COLO829 (cell line): ENCODE measurements around the gene CACNB4.
A peak's percentile ranks its signal among the peaks of the same experiment; 100 is the strongest.
"Not testable (repeated sequence)": the region's sequence is repeated elsewhere in the genome, so short reads cannot be mapped to it uniquely, and the experiment has no call there.

Experiments used
- DNase-seq: peaks from one replicate; pipeline ENCODE4 v3.0.0; 2012; ENCODE audit warnings: low spot score

The CACNB4 gene

DNA sequence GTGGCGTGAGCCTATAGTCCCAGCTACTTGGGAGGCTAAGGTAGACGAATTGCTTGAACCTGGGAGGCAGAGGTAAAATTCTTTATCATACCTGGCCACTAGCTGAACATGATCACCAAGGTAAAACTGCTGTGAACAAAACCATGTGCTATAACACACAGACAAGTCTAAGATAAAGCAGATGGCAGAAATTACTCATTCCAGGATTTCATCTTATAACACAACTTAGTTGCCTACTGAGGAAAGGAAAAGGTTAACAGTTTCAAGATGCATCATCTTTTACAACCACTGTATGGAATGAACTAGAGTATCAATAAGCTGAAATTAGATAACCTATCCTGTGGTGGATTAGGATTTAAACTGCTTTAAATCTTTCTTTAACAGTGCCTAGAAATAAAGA lies 278.9 kb downstream of the CACNB4 start:
- no peak for DNase-seq

DNA sequence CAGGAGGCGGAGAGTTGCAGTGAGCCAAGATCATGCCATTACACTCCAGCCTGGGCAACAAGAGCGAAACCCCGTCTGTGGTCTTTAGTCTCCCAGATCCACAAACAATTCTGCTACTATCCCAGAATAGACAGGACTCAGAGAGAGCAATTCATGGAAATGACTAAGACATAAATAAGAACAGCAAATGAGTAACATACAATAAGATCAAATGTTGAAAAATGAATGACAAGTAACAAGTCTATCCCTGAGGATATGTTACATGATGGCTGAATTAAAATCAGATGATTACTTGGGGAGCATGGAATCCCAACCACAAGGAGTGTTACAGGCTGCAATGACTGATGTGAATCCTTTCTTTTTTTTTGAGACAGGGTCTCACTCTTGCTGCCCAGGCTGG lies 280.9 kb downstream of the CACNB4 start:
- DNase-seq = peak; percentile 53

DNA sequence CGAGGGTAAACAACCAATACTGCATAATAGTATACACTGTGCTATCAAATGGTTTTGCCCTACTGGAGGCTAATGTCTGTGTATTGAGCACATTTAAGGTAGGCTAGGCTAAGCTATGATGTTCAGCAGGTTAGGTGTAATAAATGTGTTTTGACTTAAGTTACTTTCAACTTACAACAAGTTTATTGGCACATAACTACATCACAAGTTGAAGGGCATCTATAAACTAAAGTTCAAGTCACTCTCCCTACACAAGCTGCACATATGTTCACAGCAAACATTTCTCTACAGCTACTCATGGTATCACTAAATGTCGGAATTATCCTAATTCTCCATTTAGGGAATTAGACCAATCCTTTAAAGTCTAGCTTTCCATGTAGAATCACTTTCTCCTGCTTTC lies 282.0 kb downstream of the CACNB4 start:
- DNase-seq = no peak

DNA sequence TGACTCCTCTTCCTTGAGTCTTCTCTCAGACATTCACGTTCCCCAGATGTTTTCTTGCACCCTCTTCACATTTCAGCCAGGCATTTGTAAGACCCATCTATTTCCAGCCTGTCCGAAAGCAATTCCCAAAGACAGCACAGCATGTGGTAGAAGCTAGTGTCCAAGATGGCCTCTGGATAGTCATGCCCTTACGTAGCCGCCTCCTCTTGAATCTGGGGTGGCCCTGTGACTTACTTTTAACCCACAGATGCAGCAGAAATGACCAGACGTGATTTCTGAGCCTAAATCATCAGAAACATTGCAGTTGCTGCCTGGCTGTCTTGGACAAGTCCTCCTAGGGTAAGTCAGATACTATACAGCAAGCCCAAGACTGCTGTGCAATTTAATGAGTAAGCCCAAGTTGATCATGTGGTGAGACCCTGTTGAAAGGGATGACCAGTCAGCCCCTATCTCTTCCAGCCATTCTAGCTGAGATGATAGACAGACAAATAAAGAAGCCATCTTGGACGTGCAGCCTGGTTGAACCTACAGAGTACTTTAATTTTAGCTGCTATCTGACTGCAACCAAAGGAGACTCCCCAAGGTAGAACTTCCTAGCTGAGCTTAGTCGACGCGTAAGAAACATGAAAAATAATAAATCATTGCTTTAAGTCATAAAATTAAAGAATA lies 282.9 kb downstream of the CACNB4 start:
- DNase-seq = no peak

DNA sequence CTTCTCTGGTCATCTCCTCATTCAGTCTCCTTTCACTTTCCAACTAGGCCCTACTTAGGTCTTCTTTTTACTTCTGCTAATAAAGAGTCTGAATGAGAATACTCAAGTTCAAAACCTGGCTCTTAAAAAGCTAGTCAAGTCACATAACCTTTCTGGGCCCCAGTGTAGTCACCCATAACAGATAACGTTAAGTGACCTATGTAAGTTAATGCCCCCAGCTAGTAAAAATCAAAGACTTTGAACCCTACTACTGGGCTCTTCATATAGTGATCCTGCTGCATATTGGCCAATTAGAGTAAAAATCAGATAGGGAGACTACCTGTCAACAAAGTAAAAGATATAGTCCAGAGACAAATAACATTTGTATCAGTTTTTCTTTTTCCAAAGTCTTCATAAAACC lies 288.4 kb downstream of the CACNB4 start:
- DNase-seq = no peak

DNA sequence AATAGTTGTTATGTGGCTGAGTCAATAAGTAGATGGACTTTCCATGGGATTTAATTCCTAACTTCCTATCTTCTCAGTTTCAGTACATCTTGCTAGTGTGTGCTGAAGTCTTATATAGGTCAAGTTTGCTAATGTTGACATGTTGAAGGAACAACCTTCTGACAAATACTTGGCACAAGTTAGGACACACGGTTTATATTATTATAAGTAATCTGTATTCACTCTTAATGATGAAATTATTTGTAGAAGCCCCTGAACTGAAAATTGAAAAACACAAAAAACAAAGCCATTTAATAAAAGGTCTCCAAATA lies 289.8 kb downstream of the CACNB4 start:
- DNase-seq = no peak

DNA sequence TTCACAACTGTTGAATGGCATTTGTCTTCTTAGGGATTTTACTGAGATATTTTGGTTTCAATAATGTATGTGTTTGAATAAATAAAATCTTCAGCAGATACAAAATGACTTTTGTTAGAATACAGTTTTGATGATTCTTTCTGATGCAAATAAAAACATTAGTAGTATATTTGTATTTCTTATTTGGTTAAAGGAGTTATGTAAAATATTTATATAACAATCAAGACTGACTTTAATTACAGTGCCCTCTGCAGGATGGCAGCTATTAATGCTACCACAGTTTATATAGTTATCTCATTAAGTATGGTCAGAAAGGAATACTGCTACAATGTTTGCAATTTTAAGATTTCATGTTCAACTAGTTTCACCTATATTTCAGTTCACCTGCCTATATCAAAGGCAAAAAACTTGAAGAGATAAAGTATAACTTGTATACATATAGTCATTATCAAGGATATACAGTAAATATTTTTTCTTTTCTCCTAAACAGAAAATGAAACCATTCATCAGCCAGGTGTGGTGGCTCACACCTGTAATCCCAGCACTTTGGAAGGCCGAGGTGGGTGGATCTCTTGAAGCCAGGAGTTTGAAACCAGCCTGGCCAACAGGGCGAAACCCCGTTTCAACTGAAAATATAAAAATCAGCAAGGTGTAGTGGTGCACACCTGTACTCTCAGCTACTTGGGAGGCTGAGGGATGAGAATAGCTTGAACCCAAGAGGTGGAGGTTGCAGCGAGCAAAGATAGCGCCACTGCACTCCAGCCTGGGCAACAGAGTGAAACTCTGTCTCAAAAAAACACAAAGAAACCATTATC lies 290.4 kb downstream of the CACNB4 start:
- peak; percentile 39 for DNase-seq

DNA sequence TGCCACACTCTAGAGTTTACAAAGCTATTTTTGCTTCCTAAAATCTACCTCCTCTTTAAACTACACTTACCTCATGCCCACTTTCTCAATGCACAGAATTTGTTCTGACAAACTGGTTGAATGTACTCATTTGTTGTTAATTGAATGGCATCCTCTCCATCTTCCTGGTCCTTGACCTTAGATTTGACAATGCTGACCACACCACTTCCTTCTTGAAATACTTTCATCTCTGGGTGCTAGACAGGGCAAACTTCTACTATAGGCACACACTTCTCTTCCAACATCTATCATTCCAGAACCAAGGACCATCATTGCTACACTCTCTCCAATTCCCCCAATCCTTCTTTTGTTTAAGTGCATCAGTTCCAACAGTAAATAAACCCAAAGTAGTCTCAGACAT lies 292.9 kb downstream of the CACNB4 start:
- DNase-seq = no peak

DNA sequence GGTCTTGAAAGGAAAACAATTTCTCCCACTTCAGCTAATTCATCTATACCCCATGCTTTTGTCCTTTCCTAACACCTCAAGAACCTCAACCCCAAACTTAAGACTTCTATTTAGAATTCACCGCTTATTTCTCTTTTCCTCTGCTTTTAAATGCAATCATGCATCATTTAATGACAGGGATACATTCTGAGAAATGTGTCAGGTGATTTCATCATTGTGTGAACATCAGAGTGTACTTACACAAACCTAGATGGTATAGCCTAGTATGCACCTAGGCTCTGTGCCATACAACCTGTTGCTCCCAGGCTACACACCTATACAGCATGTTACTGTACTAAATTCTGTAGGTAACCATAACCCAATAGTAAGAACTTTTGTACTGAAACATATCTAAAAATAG lies 293.5 kb downstream of the CACNB4 start:
- DNase-seq = no peak

DNA sequence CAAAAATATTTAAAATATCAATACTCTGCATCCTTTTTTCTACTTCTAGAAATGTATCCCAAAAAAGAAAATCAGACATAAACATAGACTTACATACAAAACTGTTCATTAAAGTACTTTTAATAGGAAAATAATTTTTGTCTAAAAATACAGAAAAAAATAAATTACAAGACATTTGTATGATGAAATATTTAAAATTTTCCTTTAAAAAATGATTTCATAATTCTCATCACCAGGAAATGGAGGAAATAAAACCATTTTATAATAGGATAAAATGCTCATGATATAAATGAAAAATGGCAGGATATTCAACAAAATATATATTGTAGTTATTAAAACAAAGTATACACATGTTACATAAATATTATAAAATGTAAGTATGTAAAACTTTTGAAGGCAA lies 295.0 kb downstream of the CACNB4 start:
- no peak for DNase-seq

DNA sequence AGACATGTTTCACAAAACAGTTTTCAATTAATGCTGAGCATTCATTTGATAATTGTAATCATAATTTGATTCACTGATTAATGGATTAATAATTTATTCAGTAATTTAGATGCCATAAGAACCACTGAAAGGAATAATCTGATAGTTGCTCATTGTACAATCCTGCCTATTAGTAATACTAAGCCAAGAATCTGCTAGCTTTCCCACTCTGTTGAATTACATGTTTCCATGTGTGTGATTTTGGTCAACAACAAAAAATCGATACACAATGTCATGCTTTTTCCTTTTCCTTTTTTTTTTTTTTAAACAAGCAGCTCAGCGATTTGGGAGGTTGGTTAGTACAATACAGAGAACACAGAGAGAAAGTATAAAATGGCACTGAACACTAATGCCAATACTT lies 296.5 kb downstream of the CACNB4 start:
- DNase-seq = no peak

DNA sequence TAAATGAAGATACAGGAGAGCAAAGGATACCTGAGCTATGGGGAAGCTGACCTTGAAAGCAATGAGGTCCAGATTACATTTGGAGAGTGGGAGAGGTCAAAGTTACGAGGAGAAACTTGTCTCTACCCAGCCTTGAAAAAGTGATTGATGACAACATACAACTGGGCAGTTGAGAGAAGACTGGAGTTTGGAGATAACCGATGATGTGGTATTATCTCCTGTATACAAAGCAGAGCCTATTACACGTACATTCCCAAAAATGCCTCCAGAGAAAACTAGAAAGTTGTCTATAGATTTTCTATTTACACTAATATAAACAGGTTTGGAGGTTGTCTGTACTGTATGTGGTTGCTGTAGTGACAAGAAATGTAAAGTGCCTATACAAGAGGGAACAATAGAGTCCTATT lies 299.0 kb downstream of the CACNB4 start:
- DNase-seq = no peak

DNA sequence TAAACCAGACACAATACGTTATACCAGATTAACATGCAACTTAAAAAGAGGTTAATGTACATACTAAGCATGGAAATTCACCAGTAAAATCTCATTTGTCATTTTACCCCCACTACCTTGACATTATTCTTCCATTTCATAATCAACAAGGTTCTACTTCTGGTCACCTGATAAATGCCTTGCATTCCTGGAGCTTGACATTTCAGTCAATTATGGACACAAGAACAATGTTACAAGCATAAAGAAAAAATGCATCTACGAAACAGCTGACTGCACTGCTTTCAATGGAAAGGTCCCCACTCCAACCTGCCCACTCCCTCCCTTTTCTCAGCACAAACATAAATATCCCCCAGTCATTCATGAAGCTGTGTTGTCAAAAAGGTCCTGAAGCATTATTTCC lies 302.1 kb downstream of the CACNB4 start:
- DNase-seq = no peak

DNA sequence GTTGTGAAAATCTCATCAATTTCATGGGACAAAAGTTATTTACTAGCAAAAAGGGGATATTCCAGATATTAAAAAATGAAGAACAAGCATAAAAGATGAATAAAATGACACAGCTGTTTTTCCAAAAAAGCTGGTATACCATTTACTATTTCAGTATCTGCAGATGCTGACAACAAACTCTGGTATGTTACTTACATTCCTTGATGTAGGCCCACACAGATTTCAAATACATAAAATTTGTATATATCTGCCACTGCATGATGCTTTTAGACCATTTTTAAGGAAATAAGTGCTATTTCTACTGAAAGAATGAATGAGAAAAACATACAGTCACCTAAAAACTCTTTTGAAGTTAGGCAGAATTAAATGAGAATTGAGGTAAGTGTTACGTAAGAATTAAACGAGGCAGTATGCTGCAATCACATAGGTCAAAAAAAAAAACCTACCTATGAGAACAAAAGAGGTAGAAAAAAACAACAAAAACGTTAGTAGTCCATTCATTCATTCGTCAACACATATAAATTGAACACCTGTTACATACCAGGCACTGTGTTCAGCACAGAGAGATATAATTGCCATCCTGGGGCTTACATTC lies 303.1 kb downstream of the CACNB4 start:
- DNase-seq = no peak

DNA sequence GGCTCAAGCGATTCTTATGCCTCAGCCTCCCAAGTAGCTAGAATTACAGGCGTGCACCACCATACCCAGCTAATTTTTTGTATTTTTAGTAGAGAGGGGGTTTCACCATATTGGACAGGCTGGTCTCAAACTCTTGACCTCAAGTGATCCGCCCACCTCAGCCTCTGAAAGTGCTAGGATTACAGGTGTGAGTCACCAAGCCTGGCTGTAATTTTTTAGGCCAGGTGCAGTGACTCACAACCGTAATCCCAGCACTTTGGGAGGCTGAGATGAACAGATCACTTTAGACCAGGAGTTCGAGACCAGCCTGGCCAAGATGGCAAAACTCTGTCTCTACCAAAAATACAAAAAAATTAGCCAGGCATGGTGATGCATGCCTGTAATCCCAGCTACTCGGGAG lies 304.4 kb downstream of the CACNB4 start:
- not testable (repeated sequence) for DNase-seq

DNA sequence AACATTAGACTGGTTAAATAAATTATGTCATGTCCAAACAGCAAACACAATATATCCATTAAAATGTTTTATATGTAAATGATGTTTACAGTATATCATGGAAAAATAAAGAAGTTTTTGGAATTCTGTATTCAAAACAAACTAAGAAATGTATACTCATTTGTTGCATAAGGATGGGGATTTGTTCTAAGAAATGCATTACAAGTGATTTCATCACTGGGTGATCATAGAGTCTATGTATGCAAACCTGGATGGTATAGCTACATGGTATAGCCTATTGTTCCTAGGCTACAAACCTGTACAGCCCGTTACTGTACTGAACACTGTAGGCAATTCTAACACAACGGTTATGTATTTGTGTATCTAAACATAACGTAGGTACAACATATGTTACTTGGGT lies 305.7 kb downstream of the CACNB4 start:
- no peak for DNase-seq

DNA sequence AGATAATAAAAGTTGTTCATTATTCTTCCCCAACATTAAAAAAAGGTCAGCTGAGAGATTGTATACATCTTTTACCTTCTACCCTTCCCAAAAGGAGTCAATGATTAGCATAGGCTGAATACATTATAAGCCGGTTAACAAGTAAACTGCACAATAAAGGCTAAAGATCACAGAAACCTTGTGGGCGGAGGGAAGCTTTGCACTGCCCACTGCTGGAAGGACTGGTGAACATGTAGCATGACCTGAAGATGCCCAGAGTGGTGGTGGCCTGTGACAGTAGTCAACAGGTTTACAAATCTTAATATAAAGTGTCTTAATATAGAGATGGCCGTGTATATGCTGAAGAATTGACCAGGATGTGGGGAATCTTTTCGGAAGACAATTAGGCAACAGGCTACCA lies 306.3 kb downstream of the CACNB4 start:
- DNase-seq = no peak

DNA sequence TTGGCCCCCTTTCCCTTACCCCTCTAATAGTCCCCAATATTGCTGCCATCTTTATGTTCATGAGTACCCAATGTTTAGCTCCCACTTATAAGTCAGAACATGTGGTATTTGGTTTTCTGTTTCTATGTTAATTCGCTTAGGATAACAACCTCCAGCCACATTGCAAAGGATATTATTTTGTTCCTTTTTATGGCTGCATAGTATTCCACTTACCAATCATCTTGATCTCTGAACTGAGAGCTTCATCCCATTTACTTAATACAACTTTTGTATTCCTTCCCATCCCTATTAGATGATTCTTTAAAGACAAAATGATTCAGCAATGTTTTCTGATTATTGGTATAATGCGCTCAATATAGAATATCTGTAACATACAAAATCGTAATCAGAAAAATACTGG lies 307.3 kb downstream of the CACNB4 start:
- no peak for DNase-seq

DNA sequence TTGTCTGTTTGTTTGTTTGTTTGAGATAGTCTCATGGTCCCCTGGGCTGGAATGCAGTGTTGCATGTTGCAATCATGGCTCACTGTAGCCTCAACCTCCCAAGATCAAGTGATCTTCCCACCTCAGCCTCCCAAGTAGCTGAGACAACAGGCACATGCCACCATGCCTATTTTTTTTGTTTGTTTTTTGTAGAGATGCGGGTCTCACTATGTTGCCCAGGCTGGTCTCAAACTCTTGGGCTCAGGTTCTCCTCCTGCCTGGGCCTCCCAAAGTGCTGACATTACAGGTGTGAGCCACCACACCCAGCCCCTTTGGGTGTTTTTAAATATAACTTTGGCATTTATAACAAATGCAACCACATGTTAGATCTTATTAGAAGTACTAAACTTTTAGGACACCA lies 308.2 kb downstream of the CACNB4 start:
- no peak for DNase-seq

DNA sequence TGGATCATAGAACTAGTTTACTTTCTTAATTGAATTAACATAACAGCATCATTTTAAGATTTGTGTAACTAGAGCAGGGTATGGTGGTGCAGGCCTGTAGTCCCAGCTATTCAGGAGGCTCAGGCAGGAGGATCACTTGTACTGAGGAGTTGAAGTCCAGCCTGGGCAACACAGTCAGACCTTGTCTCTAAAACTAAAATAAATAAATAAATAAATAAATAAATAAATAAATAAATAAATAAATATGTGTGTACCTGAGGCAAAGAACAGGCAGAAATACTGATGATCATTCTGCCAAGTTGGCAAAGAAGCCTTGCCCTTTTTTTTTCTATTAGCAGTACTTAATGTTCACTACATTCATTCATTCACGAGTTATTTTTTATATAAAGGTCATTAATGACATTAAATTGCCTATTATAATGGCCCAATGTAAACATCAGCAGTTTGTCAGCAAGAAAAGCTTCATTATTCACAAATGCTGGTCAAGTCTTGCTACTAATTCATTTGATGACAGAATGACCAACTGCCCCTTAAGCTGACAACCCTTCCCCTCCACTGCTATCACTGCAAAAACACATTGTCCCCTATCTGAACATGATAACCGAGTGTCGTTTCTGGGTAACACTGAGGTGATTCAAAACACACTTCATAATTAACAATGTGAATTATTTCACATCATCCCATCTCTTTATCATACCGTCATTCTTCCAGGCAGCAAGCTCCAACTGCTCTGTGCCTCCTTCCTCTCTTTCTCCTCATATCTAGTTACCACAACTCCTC lies 309.6 kb downstream of the CACNB4 start:
- DNase-seq = no peak

DNA sequence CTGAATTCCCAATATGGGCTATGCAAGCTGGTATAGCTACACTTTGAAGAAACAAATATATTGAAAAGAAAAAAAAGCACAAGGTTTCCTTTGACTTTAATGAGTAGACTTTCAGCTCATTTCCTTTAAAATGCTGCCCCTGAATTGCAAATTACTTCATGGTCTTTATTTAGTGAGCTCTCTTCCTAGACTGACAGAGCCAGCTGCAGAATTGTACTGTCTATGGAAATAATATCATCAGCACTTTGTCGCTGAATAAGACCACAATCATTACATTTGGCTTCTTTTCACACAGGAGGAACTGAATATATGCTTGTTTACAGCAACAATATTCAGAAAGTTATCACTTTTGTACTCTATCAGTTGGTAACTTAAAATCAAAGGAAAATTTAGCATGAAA lies 312.4 kb downstream of the CACNB4 start:
- no peak for DNase-seq

DNA sequence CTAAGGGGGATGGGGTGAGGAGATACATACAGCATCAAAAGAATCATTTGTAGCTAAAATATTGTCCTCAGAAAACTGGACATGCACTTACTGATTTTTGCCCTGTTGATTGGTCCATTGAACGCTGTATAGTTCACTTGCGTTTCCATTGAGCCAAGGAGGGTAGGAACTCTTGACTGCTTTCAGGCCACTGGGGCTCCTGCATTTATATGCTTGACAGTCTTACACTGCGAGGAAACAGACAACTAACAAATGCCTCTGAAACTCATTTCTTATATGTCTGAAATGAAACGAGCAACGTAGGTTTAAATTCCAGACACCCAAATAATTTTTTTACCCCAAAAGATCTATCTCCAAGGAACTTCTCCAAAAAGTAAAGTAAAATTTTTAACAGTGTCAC lies 312.8 kb downstream of the CACNB4 start:
- no peak for DNase-seq

DNA sequence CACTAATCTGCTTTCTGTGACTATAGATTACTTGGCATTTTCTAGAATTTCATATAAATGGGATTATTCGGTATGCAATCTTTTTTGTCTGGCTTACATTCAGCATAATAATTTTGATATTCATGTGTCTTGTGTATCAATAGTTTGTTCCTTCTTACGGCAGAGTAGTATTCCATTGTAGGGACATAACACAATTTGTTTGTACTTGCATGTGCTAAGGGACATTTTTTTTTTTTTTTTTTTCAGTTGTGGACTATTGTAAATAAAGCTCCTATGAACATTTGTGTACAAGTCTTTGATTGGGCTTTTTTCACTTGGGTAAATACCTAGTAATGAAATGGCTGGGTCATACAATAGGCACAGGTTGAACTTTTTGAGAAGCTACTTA lies 315.7 kb downstream of the CACNB4 start:
- DNase-seq = no peak
